Posterior cingulate gyrus (tissue), 11 donors: Measurements from ENCODE around the gene BRD9.
"Not testable (repeated sequence)": the region's sequence is repeated elsewhere in the genome, so short reads cannot be mapped to it uniquely, and the experiment has no call there.

Source experiments
- DNase-seq, 10 donors: peaks; one replicate each; pipeline versions ENCODE4 v3.0.0 to v3.0.0-alpha.2; 2020 to 2021; ENCODE audit warnings: mixed read lengths in 3 of 10
- intact Hi-C: fragments of 100-400 bp; cut with DNase I; formaldehyde crosslinking; loops from one replicate; pipeline ENCODE4 v1.15.1; 2023

Gene BRD9

GRCh38 chr5:892394-893136 is at the start of gene BRD9, which contains the start of gene TRIP13:
Gene BRD9, minus strand, starts transcription at chr5:892801. Its CDS starts 144 bp downstream, at chr5:892657.
Gene TRIP13, plus strand, starts transcription at chr5:892884. Its CDS starts 115 bp downstream, at chr5:892999.
- peak; percentile 71 to 98 (median 82) for DNase-seq

GRCh38 chr5:940741-941140 is 48.1 kb upstream of the BRD9 start:
- intact Hi-C loops, DNase-seq: not testable (repeated sequence)

More at GRCh38 chr5:892394-893136, at the start of gene BRD9, which contains the start of gene TRIP13:
- intact Hi-C loops, result loop anchor here (2.0 kb wide), 1 partner anchor 222 kb away; no protein-coding TSS in a partner anchor

- DNase-seq, result no peak
- intact Hi-C loops, result no loop called here
These were observed 46.8 kb upstream of the BRD9 start for GRCh38 chr5:939368-939767.

- peak in 1 of 10 donors; percentile 79 for DNase-seq
- intact Hi-C loops, result no loop called here
These were observed 44.7 kb upstream of the BRD9 start for GRCh38 chr5:937151-937924.

GRCh38 chr5:936149-937144 is 43.8 kb upstream of the BRD9 start:
- no peak for DNase-seq
- intact Hi-C loops, result no loop called here

GRCh38 chr5:935510-936084 is 43.0 kb upstream of the BRD9 start:
- intact Hi-C loops, result no loop called here
- no peak for DNase-seq

GRCh38 chr5:934381-934967 is 41.9 kb upstream of the BRD9 start:
- DNase-seq, intact Hi-C loops: not testable (repeated sequence)

GRCh38 chr5:933951-934350 is 41.4 kb upstream of the BRD9 start:
- intact Hi-C loops, result not testable (repeated sequence)

GRCh38 chr5:933251-933861 is 40.8 kb upstream of the BRD9 start:
- intact Hi-C loops, result no loop called here
- no peak for DNase-seq

More at GRCh38 chr5:933951-934350, 41.4 kb upstream of the BRD9 start:
- not testable (repeated sequence) for DNase-seq

- intact Hi-C loops, result no loop called here
- DNase-seq, result no peak
These were observed 40.1 kb upstream of the BRD9 start for GRCh38 chr5:932628-933250.

- DNase-seq, result no peak
- intact Hi-C loops, result no loop called here
These were observed 39.6 kb upstream of the BRD9 start for GRCh38 chr5:932151-932627.

- intact Hi-C loops, result no loop called here
- no peak for DNase-seq
These were observed 39.1 kb upstream of the BRD9 start for GRCh38 chr5:931570-932145.

GRCh38 chr5:930866-931265 is 38.3 kb upstream of the BRD9 start:
- DNase-seq, result no peak

GRCh38 chr5:929596-929995 is 37.0 kb upstream of the BRD9 start:
- intact Hi-C loops, result loop anchor here (10.0 kb wide), 2 partner anchors 235 to 715 kb away; no protein-coding TSS in a partner anchor
- no peak for DNase-seq

More at GRCh38 chr5:930866-931265, 38.3 kb upstream of the BRD9 start:
- intact Hi-C loops, result no loop called here

GRCh38 chr5:929182-929581 is 36.6 kb upstream of the BRD9 start:
- intact Hi-C loops, result loop anchor here (10.0 kb wide), 2 partner anchors 236 to 716 kb away; no protein-coding TSS in a partner anchor
- DNase-seq, result not testable (repeated sequence)

GRCh38 chr5:927172-928015 is 34.8 kb upstream of the BRD9 start:
- intact Hi-C loops, result loop anchor here (10.0 kb wide), 2 partner anchors 237 to 717 kb away; no protein-coding TSS in a partner anchor
- DNase-seq, result no peak
